GM19438 (cell line): ENCODE results near the gene CEP104.

Source experiments
- ATAC-seq: cut with Tn5 transposase; IDR thresholded peaks from one replicate; pipeline ENCODE4 v1.9.1; 2021; ENCODE audit warnings: low read depth; ENCODE audit not compliant: unreplicated experiment

Gene CEP104

DNA sequence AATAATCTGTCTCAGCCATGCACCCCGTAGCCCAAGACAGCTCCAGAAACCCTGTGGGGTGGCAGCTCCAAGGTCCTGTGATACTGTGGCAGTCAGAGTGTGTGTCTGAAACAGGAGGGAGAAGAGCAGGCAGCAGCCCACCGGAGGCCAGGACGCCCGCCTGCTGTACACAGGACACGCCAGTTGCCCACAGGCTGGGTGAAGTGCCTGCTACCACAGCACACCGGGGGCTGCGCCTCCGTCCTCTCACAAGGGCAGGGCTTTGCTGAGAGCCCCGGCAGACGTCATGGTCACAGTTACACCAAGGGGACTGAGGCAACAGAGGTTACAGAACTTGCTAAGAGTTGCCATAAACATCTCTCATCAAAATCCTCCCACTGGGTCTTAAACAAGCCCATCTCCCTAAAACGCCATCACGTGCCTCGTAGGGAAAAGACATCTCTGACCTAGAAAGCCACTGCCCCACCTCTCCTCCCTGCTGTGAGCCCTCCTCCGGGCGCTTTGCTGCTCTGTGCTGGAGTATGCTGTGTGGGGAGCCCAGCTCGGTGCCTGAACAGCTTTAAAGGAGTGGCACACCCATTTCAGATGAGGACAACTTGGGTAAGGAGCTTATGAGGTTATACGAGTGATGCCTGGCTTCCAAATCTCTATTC is 37.7 kb upstream of the CEP104 start:
- ATAC-seq: no peak

DNA sequence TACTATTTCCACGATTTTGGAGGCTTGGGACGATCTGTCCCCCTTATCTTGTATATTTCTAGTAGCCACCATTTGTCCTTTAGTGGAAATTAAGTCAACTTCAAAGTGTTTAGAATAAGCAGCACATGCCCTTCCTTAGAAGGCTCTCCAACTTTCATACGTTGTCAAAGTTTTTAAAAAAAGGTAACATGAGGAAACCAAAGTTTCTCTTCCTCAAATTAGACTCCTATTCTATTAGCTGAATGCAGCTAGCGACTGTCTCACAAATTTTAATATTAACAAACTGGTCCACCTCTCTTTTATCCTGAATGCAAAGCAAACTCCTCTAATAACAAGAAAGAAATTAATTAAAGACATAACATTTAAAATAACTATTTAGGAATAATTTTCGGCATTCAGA is 36.2 kb upstream of the CEP104 start:
- ATAC-seq: no peak

- ATAC-seq: no peak
Observed at GRCh38 chr1:3892748-3893147, 35.7 kb upstream of the CEP104 start.

DNA sequence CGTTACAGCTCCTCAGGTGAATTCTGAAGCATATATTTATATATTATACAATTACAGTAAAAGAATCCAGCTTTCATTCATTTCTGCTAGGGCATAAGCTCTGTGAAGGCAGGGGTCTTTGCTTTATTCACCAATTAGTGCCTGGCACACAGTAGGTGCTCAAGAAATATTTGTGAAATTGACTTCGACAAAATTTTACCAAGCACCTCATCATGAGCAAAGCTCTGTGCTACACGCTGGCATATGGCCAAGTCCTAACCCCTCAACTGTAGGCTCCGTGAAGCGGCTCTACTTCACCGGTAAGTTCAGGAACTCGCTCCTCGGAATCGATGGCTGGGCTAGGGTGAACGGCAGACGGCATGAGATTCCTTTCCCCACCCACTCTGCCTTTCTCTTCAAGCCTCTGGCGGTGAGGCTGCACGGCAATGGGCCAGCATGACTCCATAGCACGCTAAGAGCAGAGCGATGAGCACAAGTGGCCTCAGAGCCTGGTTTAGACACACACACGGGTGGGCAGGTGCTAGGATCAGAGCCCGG is 34.4 kb upstream of the CEP104 start:
- no peak for ATAC-seq

- no peak for ATAC-seq
Observed at GRCh38 chr1:3890389-3891328, 33.6 kb upstream of the CEP104 start.

DNA sequence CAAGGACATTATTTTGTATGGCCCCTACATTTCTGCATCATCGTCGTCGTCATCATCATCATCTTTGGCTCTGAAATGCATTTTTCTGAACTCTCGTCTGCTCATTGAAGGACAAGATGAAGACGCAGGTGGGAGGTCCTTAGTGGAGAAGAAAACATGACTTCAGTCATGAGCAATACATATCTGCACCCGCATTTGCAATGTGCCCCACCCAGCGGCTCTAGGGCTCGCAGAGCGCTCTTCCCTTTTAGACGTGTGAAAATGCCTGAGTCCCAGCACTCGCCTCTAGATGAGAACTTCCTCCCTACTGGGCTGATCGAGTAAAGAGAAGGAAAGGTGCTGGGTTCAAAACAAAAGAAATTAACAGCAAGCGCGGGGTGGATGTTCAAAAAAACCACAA is 32.9 kb upstream of the CEP104 start:
- no peak for ATAC-seq

DNA sequence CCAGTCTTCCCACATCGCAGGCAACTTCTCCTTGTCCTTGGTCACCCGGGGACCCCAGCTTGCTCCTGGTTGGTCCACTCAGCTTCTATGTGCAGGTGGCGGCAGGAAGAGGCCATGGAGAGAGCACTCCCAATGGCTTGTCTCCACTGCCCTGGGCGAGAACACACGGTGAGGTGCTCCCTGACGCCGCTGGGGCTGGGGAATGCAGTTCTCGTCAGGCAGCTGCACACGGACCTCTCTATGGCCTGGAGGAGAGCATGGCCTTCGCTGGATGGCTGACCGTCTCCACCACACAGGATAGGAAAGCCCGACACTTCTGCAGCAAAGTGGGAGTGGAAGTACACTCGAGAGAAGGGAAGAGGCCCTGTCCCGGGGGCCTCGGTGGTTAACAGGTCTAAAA is 31.3 kb upstream of the CEP104 start:
- no peak for ATAC-seq

DNA sequence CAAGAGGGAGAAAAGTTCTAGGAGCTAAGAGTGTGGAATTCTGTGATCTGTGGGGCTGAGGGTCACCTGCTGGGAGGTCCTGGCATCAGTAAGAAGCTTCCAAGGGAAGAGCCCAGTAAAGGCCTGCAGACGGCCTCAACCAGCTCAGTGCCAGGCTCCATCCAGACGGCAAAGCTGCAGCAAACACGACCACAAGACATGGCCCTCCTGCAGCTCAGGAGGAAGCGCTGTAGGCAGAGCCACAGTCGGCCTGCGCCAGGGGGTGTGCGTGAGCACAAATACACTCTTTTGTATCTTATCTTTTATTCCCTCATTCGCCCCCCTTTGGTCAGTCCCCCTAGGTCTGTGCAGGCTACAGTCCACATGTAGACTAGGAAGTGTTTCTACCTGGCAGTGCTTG is 29.7 kb upstream of the CEP104 start:
- ATAC-seq: no peak

DNA sequence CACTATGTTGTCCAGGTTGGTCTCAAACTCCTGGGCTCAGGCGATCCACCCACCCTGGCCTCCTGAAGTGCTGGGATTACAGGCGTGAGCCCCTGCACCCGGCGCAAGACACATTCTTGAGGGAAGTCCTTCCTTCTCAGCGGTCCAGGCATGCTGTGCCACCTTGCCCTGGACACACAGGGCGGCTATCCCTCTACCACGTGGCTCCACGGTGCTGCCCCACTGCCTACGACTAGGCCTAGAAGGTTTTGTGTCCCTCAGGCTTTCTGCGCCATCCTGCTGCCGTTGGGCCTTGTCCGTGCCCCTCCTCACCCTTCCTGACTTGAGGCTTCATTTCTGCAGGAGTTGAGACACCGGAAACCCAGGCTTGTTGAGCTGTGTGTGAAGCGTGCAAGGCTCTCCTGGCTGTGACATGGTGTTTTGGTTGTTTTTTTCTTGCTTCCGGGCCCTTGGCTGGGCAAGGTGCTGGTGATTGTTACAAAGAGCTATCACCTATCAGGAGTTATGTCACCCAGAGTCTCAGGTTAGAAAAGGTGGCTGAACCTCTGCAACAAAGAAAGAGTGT is 29.2 kb upstream of the CEP104 start:
- no peak for ATAC-seq

DNA sequence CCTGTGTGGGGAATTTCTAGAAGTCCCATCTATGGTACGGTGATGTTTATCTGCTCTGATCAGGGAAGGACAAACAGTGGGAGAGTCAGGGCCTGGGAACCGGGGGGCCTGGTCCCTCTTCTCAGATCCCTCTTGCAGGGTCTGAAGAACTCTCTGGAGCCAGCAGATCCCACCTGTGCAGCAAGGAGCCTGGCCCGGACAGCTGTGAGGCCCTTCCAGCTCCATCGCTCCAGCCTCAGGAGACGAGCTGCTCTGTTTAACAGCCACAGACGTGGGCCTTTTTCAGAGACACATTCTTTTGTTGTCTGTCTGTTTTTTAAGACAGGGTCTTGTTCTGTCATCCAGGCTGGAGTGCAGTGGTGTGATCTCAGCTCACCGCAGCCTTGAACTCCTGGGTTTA is 28.6 kb upstream of the CEP104 start:
- no peak for ATAC-seq

DNA sequence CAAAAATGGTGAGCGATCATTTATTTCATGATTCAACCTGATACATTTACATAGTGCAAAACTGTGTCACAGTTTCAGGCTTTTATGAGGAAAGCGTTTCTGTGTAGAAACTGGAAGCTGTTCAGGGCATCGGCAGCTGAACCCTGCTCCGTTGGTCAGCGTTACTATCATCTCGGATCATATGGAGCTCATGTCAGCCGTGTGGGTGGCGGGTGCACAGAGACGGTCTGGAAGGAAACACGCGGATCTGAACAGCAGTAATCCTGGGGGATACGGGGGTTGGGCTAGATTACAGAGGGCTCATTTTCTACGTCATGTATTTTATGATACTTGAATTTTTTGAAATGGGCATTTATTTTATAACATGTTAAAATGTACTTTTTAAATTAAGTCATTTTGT is 28.0 kb upstream of the CEP104 start:
- no peak for ATAC-seq

DNA sequence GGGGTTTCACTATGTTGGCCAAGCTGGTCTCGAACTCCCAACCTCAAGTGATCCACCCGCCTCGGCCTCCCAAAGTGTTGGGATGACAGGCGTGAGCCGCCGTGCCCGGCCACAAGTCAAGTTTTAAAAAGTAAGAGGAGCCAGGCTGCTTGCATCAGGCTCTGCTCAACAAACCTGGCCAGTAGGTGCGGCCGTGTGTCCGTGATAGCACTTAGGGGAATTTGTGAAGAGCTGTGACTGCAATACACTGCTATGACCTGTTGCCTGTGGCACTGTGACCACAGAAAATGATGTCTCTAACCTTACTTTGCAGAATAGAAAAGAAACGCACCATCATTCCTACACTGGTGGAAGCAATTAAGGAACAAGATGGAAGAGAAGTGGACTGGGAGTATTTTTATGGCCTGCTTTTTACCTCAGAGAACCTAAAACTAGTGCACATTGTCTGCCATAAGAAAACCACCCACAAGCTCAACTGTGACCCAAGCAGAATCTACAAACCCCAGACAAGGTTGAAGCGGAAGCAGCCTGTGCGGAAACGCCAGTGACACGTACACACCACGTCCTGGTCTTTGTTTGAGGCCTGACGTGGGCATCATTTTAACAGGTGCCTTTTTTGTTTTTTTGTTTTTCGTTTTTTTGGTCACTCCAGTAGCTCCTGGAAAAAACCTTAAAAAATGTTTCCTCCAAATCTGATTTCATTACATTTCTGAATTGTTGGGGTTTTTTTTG is 26.3 kb upstream of the CEP104 start:
- ATAC-seq: no peak

- no peak for ATAC-seq
Observed at GRCh38 chr1:3881193-3881480, 24.1 kb upstream of the CEP104 start.

- no peak for ATAC-seq
Observed at GRCh38 chr1:3880429-3881192, 23.6 kb upstream of the CEP104 start.

DNA sequence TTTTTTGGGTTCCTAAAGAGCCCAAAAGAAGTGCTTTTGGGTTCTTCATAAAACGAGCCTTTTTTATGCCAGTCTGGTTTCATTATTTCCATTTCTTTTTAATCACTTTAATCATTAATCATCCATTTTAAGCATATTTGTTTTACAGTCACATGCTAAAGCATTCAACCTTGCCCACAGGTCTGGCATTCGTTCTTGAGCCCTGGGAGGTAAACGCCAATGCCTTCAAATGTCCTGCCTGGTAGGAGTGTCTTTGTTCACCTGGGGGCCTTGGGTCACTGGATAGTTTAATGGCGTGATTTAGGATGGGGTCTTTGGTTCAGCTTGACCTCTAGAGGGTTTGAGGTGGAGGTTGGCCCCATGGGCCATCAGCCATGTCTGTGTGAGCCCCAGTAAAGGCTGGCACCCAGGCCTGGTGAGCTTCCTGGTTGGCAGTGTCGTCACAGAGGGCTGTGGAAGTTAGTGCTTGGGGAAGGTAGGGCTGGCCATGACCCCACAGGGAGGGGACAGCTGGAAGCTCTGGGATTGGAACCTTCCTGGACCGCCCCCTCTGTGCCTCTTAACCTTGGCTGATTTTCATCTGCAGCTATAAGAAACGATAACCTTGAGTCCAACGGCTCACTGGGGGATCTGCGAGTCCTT is 22.9 kb upstream of the CEP104 start:
- ATAC-seq: no peak

DNA sequence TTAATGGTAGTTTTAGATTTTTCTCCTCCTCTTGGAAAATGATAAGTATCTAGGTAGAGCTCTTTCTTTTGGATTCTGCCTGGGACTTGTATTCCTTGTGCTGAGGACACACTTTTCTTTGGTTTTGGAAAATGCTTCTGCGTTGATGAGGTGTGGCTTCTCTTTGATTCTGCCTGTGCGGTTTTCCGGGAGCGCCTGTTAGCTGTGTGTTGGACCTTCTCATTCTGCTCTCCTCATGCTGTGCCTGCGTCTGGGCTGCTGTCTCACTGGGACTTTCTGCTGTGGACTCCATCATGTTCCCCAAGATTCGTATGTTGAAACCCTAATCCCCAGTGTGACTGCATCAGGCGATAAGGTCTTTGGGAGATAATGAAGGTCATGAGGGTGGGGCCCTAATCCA is 22.1 kb upstream of the CEP104 start:
- ATAC-seq: no peak

DNA sequence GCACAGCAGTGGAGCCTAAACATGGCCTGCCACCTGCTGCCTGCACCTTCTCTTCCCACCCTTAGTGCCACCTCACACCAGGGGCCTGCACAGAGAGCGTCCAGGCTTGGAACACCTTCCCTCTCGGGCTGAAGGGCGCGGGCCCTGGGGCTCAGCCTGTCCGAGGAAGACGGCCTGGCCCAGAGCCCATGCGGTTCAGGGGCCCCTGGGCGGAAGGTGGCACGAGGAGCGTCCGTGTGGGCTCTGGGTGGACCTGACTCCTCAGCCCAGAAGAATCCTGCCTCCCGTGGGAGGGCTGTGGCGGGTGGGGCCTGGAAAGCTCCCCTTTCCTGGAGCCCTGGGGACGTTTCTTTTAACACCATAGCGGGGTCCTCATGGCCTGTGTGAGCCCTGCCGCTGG is 19.7 kb upstream of the CEP104 start:
- no peak for ATAC-seq

DNA sequence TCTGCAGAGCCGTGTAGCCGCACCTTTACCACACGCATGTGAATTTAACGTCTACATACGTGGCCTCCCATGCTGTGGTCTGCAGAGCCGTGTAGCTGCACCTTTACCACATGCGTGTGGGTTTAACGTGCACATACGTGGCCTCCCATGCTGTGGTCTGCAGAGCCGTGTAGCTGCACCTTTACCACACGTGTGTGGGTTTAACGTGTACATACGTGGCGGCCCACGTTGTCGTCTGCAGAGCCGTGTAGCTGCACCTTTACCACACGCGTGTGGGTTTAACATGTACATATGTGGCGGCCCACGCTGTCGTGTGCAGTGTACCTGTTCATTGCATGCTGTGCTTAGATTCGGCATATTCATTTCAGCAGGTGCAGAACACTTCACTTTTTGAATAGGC is 17.7 kb upstream of the CEP104 start:
- ATAC-seq: no peak

DNA sequence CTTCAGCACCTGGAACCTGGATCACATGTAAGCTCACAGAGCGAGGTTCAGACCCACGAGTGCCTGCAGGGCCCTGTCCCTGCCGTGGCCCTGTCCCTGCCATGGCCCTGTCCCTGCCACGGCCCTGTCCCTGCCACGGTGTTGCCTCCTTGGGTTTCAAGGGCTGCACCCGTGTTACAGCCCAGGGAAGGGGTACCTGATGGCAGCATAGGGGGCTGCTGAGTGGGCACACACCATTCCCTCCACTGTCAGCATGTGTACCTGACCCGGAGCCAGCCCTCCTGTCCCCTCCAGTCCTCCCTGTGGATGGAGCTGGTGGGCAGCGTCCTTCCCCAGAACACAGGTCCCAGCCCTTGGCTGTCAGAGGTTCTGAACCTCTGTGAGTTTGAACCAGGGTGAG is 15.5 kb upstream of the CEP104 start:
- ATAC-seq: no peak

DNA sequence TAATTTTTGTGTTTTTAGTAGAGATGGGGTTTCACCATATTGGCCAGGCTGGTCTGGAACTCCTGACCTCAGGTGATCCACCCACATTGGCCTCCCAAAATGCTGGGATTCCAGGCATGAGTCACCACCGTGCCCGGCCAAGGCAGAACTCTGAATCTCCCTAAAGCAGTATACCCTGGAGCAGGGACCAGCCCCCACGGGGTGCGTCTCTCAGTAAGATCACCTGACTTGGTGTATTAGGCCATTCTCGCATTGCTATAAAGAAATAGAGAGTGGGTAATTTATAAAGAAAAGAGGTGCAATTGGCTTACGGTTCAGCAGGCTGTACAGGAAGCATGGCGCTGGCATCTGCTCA is 14.4 kb upstream of the CEP104 start:
- no peak for ATAC-seq
